Endothelial cell of umbilical vein (primary cell): Measurements from ENCODE around the gene SIAH3. TPM values are rescaled to one million over a fixed set of nuclear protein-coding genes. Genes with fewer than 3 reads are reported as not detected.

Source experiments
- Bru-seq: library from RNA; stranded (reverse); fragments of 400-500 nt; gene quantifications from one replicate; lab custom pipeline; 2021; lab: Mats Ljungman, UMichigan
- BruChase-seq, 2 experiments: library from RNA; stranded (reverse); fragments of 400-500 nt; gene quantifications; one replicate each; lab custom pipeline; 2021; lab: Mats Ljungman, UMichigan
- BruUV-seq: library from RNA; stranded (reverse); fragments of 400-500 nt; replicated peaks from 2 replicates; lab custom pipeline; 2021; lab: Mats Ljungman, UMichigan
- CTCF ChIA-PET: fragments of 300-600, 350-600 bp; sonication (Branson Sonifier 250); formaldehyde crosslinking; loops from one replicate; lab custom pipeline; 2021; ENCODE audit warnings: antibody characterized with exemption, inconsistent platforms; lab: Charles Lee
- POLR2A ChIA-PET: fragments of 300-600, 350-600 bp; sonication (Branson Sonifier 250); formaldehyde crosslinking; loops from one replicate; lab custom pipeline; 2021; ENCODE audit warnings: antibody characterized with exemption, inconsistent platforms; lab: Charles Lee
- DNase-seq: peaks from one replicate; pipeline ENCODE4 v3.0.0-alpha.2; 2011; ENCODE audit warnings: low read depth, low spot score
- FAIRE-seq: peaks from 2 replicates; lab custom pipeline; 2011; peaks lifted over from hg19 to GRCh38; lab: Jason Lieb, UNC
- H2AFZ ChIP-seq: 2 replicates; pipeline ENCODE4 v1.6.0; 2012; ENCODE audit warnings: low read depth, low read length, control low read depth, inconsistent platforms
- H3K27ac ChIP-seq: 2 replicates; pipeline ENCODE4 v1.5.1; 2011; ENCODE audit warnings: low read depth, mild to moderate bottlenecking, control low read depth, low read length, moderate library complexity; ENCODE audit not compliant: insufficient read depth
- H3K27me3 ChIP-seq, 2 experiments: 2 replicates each; pipeline versions ENCODE4 v1.6.0 to v1.6.1; 2011; ENCODE audit warnings: low read length in 2 of 2, mixed read lengths in 1 of 2; ENCODE audit not compliant: control insufficient read depth in 2 of 2, insufficient read depth in 2 of 2
- H3K36me3 ChIP-seq, 2 experiments: 2 replicates in 1 of 2; 3 replicates in 1 of 2; pipeline ENCODE4 v1.5.1; 2011; ENCODE audit warnings: low read length in 2 of 2, mild to moderate bottlenecking in 1 of 2, moderate library complexity in 1 of 2; ENCODE audit not compliant: control insufficient read depth in 2 of 2, insufficient read depth in 2 of 2; ENCODE audit errors: extremely low read depth in 1 of 2
- H3K4me1 ChIP-seq: 3 replicates; pipeline ENCODE4 v1.5.1; 2011; ENCODE audit warnings: mild to moderate bottlenecking, low read length; ENCODE audit not compliant: control insufficient read depth, insufficient read depth; ENCODE audit errors: extremely low read depth
- H3K4me2 ChIP-seq: 2 replicates; pipeline ENCODE4 v1.6.1; 2011; ENCODE audit warnings: low read length, control low read depth, mixed read lengths; ENCODE audit not compliant: insufficient read depth
- H3K4me3 ChIP-seq, 3 experiments: fragments of 200-600 bp in 1 of 3; sonication (generic), shearing (Covaris generic) in 1 of 3; replicated peaks in 1 of 3; 2 replicates each; pipeline ENCODE4 v1.5.1; 2011 to 2016; ENCODE audit warnings: control low read depth in 3 of 3, low read length in 3 of 3, mild to moderate bottlenecking in 2 of 3, inconsistent platforms in 1 of 3, low read depth in 1 of 3, moderate library complexity in 1 of 3; ENCODE audit not compliant: insufficient read depth in 1 of 3
- H3K79me2 ChIP-seq: 2 replicates; pipeline ENCODE4 v1.6.0; 2012; ENCODE audit warnings: low read length, inconsistent platforms; ENCODE audit not compliant: control insufficient read depth, insufficient read depth
- H3K9ac ChIP-seq: replicated peaks from 2 replicates; pipeline ENCODE3; 2011; ENCODE audit warnings: low read length, control low read depth; ENCODE audit not compliant: insufficient read depth; ENCODE audit errors: extremely low read depth
- H3K9me1 ChIP-seq: replicated peaks from 3 replicates; pipeline ENCODE4 v1.6.0; 2011; ENCODE audit warnings: mild to moderate bottlenecking, low read length; ENCODE audit not compliant: control insufficient read depth, insufficient read depth; ENCODE audit errors: extremely low read depth
- H3K9me3 ChIP-seq: replicated peaks from 2 replicates; pipeline ENCODE4 v1.5.1; 2012; ENCODE audit warnings: low read length, inconsistent platforms; ENCODE audit not compliant: control insufficient read depth, insufficient read depth
- H4K20me1 ChIP-seq: replicated peaks from 2 replicates; pipeline ENCODE3; 2011; ENCODE audit warnings: mild to moderate bottlenecking, low read length; ENCODE audit not compliant: control insufficient read depth, insufficient read depth; ENCODE audit errors: extremely low read depth
- EZH2 ChIP-seq: IDR thresholded peaks from 2 replicates; pipeline ENCODE4 v1.6.1; 2012; ENCODE audit warnings: borderline replicate concordance, low read depth, mild to moderate bottlenecking, moderate library complexity, low read length, inconsistent platforms; ENCODE audit not compliant: severe bottlenecking
- GATA2 ChIP-seq: IDR thresholded peaks from 2 replicates; pipeline ENCODE4 v1.7.0; 2011; ENCODE audit warnings: low read depth, mild to moderate bottlenecking, moderate library complexity, mixed read lengths, low read length; ENCODE audit not compliant: insufficient read length, insufficient read depth
- JUN ChIP-seq: IDR thresholded peaks from 2 replicates; pipeline ENCODE4 v1.6.1; 2011; ENCODE audit warnings: borderline replicate concordance, low read depth; ENCODE audit not compliant: insufficient read length, insufficient read depth
- POLR2A ChIP-seq: IDR thresholded peaks from 2 replicates; pipeline ENCODE4 v1.6.1; 2012; ENCODE audit warnings: low read depth, mild to moderate bottlenecking, control low read depth, low read length
- dilution Hi-C: fragments of 300-500 bp; cut with MboI; formaldehyde crosslinking; loops from one replicate; pipeline ENCODE4 v1.15.0; 2019; ENCODE audit warnings: low sequenced_read_pairs; ENCODE audit not compliant: extremely low pct_ligation_motif_present
- intact Hi-C: fragments of 100-400 bp; cut with micrococcal nuclease; formaldehyde crosslinking; loops from one replicate; pipeline ENCODE4 v1.10.0; 2022
- long read RNA-seq: library from polyadenylated mRNA; stranded (forward); transcript quantifications from one replicate; pipeline ENCODE4 v2.0.0, GENCODE V29; 2021
- polyA minus RNA-seq, 3 experiments: library from RNA; depleted of rRNA, polyadenylated mRNA; stranded (reverse); fragments of >200 nt; gene quantifications; 1 replicate in 1 of 3; 2 replicates in 2 of 3; pipeline ENCODE4 v1.2.3, GENCODE V29; 2011
- polyA plus RNA-seq, 4 experiments: library from polyadenylated mRNA; depleted of rRNA in 3 of 4; stranded (reverse) in 3 of 4; unstranded in 1 of 4; fragments of >200 nt; gene quantifications; 2 replicates each; pipeline versions ENCODE4 v1.2.1 to v1.2.3, GENCODE V29; 2011 to 2012; ENCODE audit warnings: missing spikeins in 1 of 4
- total RNA-seq: library from RNA; stranded (reverse); gene quantifications from 2 replicates; pipeline ENCODE4 v1.2.3, GENCODE V29; 2021

SIAH3 gene, protein sequence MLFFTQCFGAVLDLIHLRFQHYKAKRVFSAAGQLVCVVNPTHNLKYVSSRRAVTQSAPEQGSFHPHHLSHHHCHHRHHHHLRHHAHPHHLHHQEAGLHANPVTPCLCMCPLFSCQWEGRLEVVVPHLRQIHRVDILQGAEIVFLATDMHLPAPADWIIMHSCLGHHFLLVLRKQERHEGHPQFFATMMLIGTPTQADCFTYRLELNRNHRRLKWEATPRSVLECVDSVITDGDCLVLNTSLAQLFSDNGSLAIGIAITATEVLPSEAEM
- not detected in 2 replicates for total RNA-seq
- polyA plus RNA-seq = 0.02 and 0.03 TPM in 2 replicates
- 0.01 TPM in 2 replicates for polyA plus RNA-seq (2011; cell fraction: cytosol; rRNA removed)
- 0.03 and 0.04 TPM in 2 replicates for polyA plus RNA-seq (2011; cell fraction: nucleus; rRNA removed)
- 0.04 TPM in 1 of 2 replicates, not detected in the other for polyA plus RNA-seq (2012)
- polyA minus RNA-seq = 0.06 TPM in 1 of 2 replicates, not detected in the other
- not detected for polyA minus RNA-seq (2011; cell fraction: cytosol; rRNA and poly(A)+ RNA removed)
- 0.05 TPM in 1 of 2 replicates, not detected in the other for polyA minus RNA-seq (2011; cell fraction: nucleus; rRNA and poly(A)+ RNA removed)
- percentile 9 among the genes with signal in this experiment for Bru-seq, nascent RNA
- percentile 1 among the genes with signal in this experiment for BruChase-seq, experiment 1, labeled RNA remaining after a 6-hour chase
- percentile 1 among the genes with signal in this experiment for BruChase-seq, experiment 2, labeled RNA remaining after a 2-hour chase
- long read RNA-seq = 0 reads

DNA sequence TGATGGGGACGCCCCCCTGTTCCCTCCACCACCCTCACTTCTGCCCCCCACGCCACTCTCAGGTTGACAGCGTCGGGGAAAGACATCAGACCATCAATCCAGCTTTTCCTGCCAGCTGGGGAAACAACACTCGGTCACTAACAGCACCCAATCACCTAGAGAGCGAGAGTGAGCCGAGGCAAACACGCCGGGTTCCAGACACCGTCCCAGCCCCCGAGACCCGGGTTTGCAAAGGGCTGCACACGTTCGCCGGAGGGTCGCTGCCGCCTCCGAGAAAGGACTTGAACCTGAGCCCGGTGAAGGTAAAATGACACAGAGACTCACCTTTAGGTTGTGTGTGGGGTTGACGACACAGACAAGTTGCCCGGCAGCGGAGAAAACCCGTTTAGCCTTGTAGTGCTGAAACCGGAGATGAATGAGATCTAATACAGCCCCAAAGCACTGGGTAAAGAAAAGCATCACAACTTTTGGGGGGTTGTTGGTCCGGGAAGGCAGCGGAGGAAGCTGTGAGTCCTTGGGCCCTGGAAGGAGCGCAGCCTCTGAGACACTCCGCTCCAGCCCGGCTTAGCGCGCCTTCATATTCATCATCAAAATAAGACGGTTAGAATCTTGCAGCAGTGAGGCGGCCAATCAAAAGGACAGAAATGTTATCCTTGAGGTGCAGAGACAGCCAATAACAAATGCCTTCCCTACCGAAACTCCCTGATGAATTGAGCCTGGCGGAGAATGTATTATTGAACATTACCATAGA is at the start of gene SIAH3:
TSS of gene SIAH3 (minus strand) at position 583 of the 751 bp plus-strand sequence. CDS start at position 459, 124 bp downstream.
- no peaks in the 10 kb centered on the region for H3K9me1 ChIP-seq
- H4K20me1 ChIP-seq = no peaks in the 10 kb centered on the region
- no peaks in the 10 kb centered on the region for H3K79me2 ChIP-seq
- no peak within 1 kb of the TSS for H3K9ac ChIP-seq
- no peaks in the 10 kb centered on the region for H3K9me3 ChIP-seq
- no peak within 1 kb of the TSS for H3K27ac ChIP-seq
- TF ChIP-seq POLR2A = no peak
- peak; percentile 86 for TF ChIP-seq EZH2
- no peak within 1 kb of the TSS for H2AFZ ChIP-seq
- peak; percentile 24 for DNase-seq
- no peak within 1 kb of the TSS for H3K4me3 ChIP-seq
- BruUV-seq = no TSS peak
- ChIA-PET CTCF (no interaction called here), POLR2A (interaction anchor here (0.7 kb wide), 1 partner anchor 323 kb away, joined by 3 read pairs; no protein-coding TSS in a partner anchor)
- H3K4me1 ChIP-seq = peaks cover 9% of the 10 kb centered on the region
- intact Hi-C loops = no loop called here
- FAIRE-seq = peak; percentile 33
- peaks cover 41 to 76% of the 10 kb centered on the region in 2 experiments for H3K27me3 ChIP-seq
- dilution Hi-C loops = no loop called here
- H3K4me2 ChIP-seq = no peak within 1 kb of the TSS
- H3K36me3 ChIP-seq = no peaks in the 10 kb centered on the region

DNA sequence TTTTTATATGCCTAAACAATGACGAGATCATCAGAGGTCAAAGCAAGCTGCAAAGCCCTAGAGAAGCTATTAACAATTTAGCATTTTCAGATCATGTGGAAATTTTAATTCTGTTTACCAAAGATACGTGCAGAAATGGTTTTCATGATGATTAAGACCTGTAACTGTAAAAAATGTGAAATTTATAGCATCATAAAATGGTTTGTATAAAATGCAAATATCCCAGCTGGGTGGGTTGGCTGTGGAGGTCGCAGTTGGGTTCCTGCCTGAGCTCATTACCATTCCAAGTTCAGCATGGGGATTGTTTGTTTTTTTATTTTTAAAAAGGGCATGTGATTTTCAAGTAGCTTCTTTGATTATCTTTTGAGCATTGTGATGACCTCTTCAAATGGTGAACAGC is 47.9 kb upstream of the SIAH3 start:
- H3K4me1 ChIP-seq = no peaks in the 10 kb centered on the region
- H3K9ac ChIP-seq = no peak overlapping the region
- no peak overlapping the region for H3K4me3 ChIP-seq
- peaks cover 0 to 2% of the 10 kb centered on the region in 2 experiments for H3K27me3 ChIP-seq
- H3K36me3 ChIP-seq = no peaks in the 10 kb centered on the region
- ChIA-PET POLR2A (no interaction called here), CTCF (interaction anchor here (1.8 kb wide), 1 partner anchor 9 kb away, joined by 4 read pairs; no protein-coding TSS in a partner anchor)
- no peak for DNase-seq
- FAIRE-seq = no peak
- no peak overlapping the region for H2AFZ ChIP-seq
- no peaks in the 10 kb centered on the region for H3K9me3 ChIP-seq
- H3K79me2 ChIP-seq = no peaks in the 10 kb centered on the region
- BruUV-seq = no TSS peak
- no peak overlapping the region for H3K27ac ChIP-seq
- intact Hi-C loops (no loop called here), dilution Hi-C loops (no loop called here)
- H4K20me1 ChIP-seq = no peaks in the 10 kb centered on the region
- no peak for TF ChIP-seq GATA2
- no peak for TF ChIP-seq POLR2A
- no peak for TF ChIP-seq JUN
- H3K9me1 ChIP-seq = no peaks in the 10 kb centered on the region
- H3K4me2 ChIP-seq = no peak overlapping the region
